HT1080 (cell line): ENCODE data around the gene NKX2-8. TPM values are rescaled to one million over a fixed set of nuclear protein-coding genes. Genes with fewer than 3 reads are reported as not detected.
"Not testable (repeated sequence)": the region's sequence is repeated elsewhere in the genome, so short reads cannot be mapped to it uniquely, and the experiment has no call there.

Experiments
- DNase-seq: peaks from one replicate; pipeline ENCODE4 v3.0.0-alpha.2; 2015; ENCODE audit warnings: low read depth
- total RNA-seq: library from RNA; depleted of rRNA; stranded (reverse); fragments of >200 nt; shearing (Covaris generic); gene quantifications from 2 replicates; pipeline ENCODE4 v1.2.3, GENCODE V29; 2014; rRNA removed

The NKX2-8 gene
- total RNA-seq, 1 experiment from 2014 or later = not detected

DNA sequence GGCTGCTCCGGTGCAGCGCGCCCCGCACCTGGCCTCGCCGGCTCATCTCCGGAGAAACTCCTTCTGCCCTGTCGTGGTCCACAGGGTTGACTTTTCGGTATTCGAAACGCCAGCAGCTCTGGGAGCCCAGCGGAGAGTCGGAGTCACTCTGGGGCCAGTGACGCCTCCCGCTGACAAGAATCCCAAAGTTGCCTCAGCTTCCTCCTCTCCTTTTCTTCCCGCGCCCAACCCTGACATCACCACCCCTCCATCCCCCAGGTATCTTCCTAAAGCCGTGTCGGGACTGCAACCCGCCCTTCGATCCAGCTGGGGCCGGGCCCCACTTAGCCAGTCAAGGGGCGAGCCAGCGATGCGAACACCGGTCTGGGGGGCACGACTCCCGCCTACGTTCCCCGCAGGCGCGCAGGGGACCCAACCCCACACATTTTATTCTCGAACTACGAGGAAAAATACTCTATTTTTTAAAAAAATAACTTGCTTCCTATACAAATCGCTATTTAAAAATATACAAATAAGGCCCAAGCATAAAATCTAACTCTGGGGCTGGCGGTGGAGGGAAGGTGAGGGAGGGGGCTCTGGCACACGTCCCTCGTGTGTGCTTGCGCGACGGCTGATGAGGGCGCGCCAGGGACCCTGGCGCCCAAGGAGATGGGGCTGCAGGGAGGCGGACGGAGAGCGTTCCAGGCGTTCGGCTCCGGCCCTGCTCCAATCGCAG lies 2.1 kb downstream of the NKX2-8 start:
- DNase-seq = no peak

DNA sequence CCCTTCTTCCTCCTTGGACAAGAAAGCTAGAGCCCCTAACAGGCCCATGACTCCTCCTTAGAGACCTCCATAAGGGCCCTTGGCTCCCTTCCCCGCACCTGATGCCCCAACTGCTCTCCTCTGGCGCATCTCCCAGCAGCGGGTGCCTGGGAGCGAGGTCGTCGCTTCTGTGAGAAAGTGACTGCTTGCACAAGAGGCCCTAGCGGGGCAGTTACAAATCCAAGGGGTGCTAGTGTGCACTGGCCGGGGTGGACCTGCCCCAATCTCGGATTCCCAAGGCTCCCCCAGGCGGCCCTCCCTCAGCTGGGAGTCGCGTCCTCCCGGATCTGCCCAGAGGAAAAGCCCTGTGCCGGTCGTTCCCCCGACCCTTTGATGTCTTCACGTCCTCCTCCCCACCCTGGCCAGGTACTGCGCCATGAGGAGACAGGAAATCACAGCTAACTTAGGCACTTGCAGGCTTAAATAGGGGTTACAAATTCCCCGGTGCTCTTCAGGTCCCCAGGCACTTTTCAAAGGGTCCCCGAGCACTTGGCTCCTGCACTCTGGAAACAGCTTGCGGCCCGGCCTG lies 2.8 kb downstream of the NKX2-8 start:
- DNase-seq = no peak

GRCh38 chr14:36579001-36579555 lies 3.3 kb downstream of the NKX2-8 start:
- DNase-seq = no peak

- DNase-seq = no peak
Observed at GRCh38 chr14:36570065-36570464, 12.3 kb downstream of the NKX2-8 start.

GRCh38 chr14:36556811-36557433 lies 25.5 kb downstream of the NKX2-8 start:
- DNase-seq = peak; percentile 17

DNA sequence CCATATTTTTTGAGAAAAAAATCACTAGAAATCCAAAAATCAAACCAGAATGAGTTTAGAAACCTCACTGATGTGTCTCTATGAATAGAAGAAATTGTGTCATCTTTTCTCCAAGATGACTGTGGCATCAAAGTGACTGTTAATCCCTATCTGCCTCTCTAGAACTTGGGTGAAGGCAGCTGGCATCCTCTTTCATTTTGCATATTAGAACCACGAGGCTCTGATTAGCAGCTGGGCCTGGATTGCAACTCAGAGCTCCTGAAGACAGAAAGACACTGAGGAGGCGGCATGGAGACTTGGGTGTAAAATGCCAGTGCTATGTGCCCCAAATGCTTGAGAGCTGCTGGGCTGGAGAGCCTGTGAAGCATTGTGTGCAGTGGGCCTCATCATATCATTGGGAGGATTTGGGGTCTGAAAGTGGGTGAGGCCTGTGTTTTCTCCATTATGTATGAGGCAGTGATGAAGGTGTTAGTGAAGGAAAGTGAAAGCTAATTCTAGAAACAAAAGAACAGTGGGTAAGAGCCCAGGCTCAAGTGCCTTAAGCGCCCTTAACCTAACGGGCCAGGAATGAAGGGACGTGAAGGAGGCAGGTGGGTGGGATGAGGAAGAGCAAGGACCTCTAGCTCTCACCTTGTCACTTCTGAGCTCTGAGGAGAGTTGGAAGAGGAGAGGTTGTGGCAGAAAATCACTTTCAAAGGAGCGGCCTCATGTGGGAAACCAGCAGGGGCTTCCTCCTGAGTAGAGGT lies 26.2 kb downstream of the NKX2-8 start:
- DNase-seq = no peak

GRCh38 chr14:36553656-36554260 lies 28.7 kb downstream of the NKX2-8 start:
- DNase-seq = peak; percentile 47

DNA sequence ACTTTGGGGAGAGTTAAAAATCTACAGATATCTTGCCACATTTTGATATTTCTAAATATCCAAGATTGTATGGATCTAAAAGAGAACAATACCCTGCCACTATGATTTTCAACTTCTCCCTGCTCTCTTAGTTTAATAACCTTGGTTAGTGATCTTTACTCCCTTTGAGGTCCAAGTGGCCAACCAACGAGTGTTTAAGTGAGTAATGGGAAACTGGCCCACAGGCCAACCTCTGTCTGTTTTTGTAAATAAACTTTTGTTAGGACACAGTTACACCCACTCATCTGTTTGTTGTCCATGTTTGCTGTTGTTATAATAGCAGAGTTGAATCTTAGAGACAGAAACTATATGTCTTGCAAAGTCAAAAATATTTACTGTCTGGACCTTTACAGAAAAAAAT lies 31.5 kb downstream of the NKX2-8 start:
- no peak for DNase-seq

- DNase-seq = not testable (repeated sequence)
Observed at GRCh38 chr14:36544280-36544679, 38.1 kb downstream of the NKX2-8 start.

- DNase-seq = no peak
Observed at GRCh38 chr14:36538051-36538450, 44.4 kb downstream of the NKX2-8 start.

Other genes starting within 250 kb of the NKX2-8 start
- not detected in 2 replicates for gene NKX2-1, start 62.4 kb downstream of the NKX2-8 start, total RNA-seq
- gene PAX9, start 79.2 kb upstream of the NKX2-8 start, total RNA-seq = 1.8 and 2.2 TPM in 2 replicates